HG03575 (cell line): Measurements from ENCODE around the gene GAK.
"Not testable (repeated sequence)": the region's sequence is repeated elsewhere in the genome, so short reads cannot be mapped to it uniquely, and the experiment has no call there.

Experiments used
- ATAC-seq: cut with Tn5 transposase; IDR thresholded peaks from one replicate; pipeline ENCODE4 v1.9.1; 2021; ENCODE audit not compliant: unreplicated experiment, insufficient number of reproducible peaks, low FRiP score; ENCODE audit errors: extremely low read depth

Gene GAK

GRCh38 chr4:931194-931959 is 739 bp downstream of the GAK start:
- ATAC-seq, result no peak

GRCh38 chr4:930827-931193 is 1.3 kb downstream of the GAK start:
- ATAC-seq, result no peak

- no peak for ATAC-seq
Observed at GRCh38 chr4:930028-930551, 2.0 kb downstream of the GAK start.

GRCh38 chr4:929096-929765 is 2.9 kb downstream of the GAK start:
- ATAC-seq, result no peak

- not testable (repeated sequence) for ATAC-seq
Observed at GRCh38 chr4:927566-927965, 4.5 kb downstream of the GAK start.

GRCh38 chr4:926538-926937 is 5.6 kb downstream of the GAK start:
- no peak for ATAC-seq

- ATAC-seq, result no peak
Observed at GRCh38 chr4:925771-926500, 6.2 kb downstream of the GAK start.

GRCh38 chr4:925171-925570 is 6.9 kb downstream of the GAK start:
- ATAC-seq, result no peak

- ATAC-seq, result no peak
Observed at GRCh38 chr4:924107-925096, 7.7 kb downstream of the GAK start.

- no peak for ATAC-seq
Observed at GRCh38 chr4:921830-922331, 10.2 kb downstream of the GAK start.

- not testable (repeated sequence) for ATAC-seq
Observed at GRCh38 chr4:919004-919680, 13.0 kb downstream of the GAK start.

- not testable (repeated sequence) for ATAC-seq
Observed at GRCh38 chr4:918591-918990, 13.5 kb downstream of the GAK start.

- no peak for ATAC-seq
Observed at GRCh38 chr4:917992-918391, 14.1 kb downstream of the GAK start.

GRCh38 chr4:917466-917865 is 14.7 kb downstream of the GAK start:
- no peak for ATAC-seq

GRCh38 chr4:915595-915994 is 16.5 kb downstream of the GAK start:
- ATAC-seq, result no peak

- ATAC-seq, result no peak
Observed at GRCh38 chr4:915041-915474, 17.1 kb downstream of the GAK start.

GRCh38 chr4:914531-914930 is 17.6 kb downstream of the GAK start:
- no peak for ATAC-seq

- ATAC-seq, result no peak
Observed at GRCh38 chr4:913280-913618, 18.9 kb downstream of the GAK start.
